Activated CD8-positive, alpha-beta memory T cell treated with anti-CD3 and anti-CD28 coated beads for 1 hour (primary cell): ENCODE measurements around the gene AUNIP.
"Not testable (repeated sequence)": the region's sequence is repeated elsewhere in the genome, so short reads cannot be mapped to it uniquely, and the experiment has no call there.

Source experiments
- DNase-seq, 2 donors: peaks; one replicate each; pipeline ENCODE4 v3.0.0-alpha.2; 2020; ENCODE audit warnings: low read depth in 1 of 2; ENCODE audit errors: extremely low read depth in 1 of 2

AUNIP gene

GRCh38 chr1:25869909-25870606, 10.8 kb upstream of the AUNIP start:
- DNase-seq, result no peak

- DNase-seq, result no peak
Observed at GRCh38 chr1:25867210-25867991, 8.1 kb upstream of the AUNIP start.

GRCh38 chr1:25866288-25866687, 7.0 kb upstream of the AUNIP start:
- DNase-seq, result no peak

GRCh38 chr1:25864434-25864833, 5.2 kb upstream of the AUNIP start:
- no peak for DNase-seq

- DNase-seq, result no peak
Observed at GRCh38 chr1:25863486-25864262, 4.4 kb upstream of the AUNIP start.

- no peak for DNase-seq
Observed at GRCh38 chr1:25862785-25863485, 3.7 kb upstream of the AUNIP start.

- DNase-seq, result no peak
Observed at GRCh38 chr1:25861316-25862286, 2.3 kb upstream of the AUNIP start.

- DNase-seq, result no peak
Observed at GRCh38 chr1:25858494-25858893, 763 bp downstream of the AUNIP start.

- DNase-seq, result no peak
Observed at GRCh38 chr1:25856856-25857255, 2.4 kb downstream of the AUNIP start.

GRCh38 chr1:25854554-25854953, 4.7 kb downstream of the AUNIP start:
- no peak for DNase-seq

GRCh38 chr1:25848531-25848930, 10.7 kb downstream of the AUNIP start:
- DNase-seq, result no peak

GRCh38 chr1:25847929-25848328, 11.3 kb downstream of the AUNIP start:
- no peak for DNase-seq

GRCh38 chr1:25845664-25846063, 13.6 kb downstream of the AUNIP start:
- DNase-seq, result no peak

- DNase-seq, result no peak
Observed at GRCh38 chr1:25844536-25845337, 14.5 kb downstream of the AUNIP start.

- no peak for DNase-seq
Observed at GRCh38 chr1:25843483-25843882, 15.8 kb downstream of the AUNIP start.

GRCh38 chr1:25839808-25840207, 19.4 kb downstream of the AUNIP start:
- DNase-seq, result not testable (repeated sequence)

GRCh38 chr1:25837262-25837875, 21.9 kb downstream of the AUNIP start:
- DNase-seq, result no peak

- DNase-seq, result no peak
Observed at GRCh38 chr1:25836695-25837094, 22.6 kb downstream of the AUNIP start.

- DNase-seq, result no peak
Observed at GRCh38 chr1:25834894-25835293, 24.4 kb downstream of the AUNIP start.
